H1 (cell line): ENCODE data around the gene RAP1GDS1. TPM values are rescaled to one million over a fixed set of nuclear protein-coding genes. Genes with fewer than 3 reads are reported as not detected.
"Not testable (repeated sequence)": the region's sequence is repeated elsewhere in the genome, so short reads cannot be mapped to it uniquely, and the experiment has no call there.

Experiments
- CTCF ChIA-PET: fragments of 300-600 bp; sonication (Branson Sonifier 250); formaldehyde crosslinking; loops from one replicate; lab custom pipeline; 2021; ENCODE audit not compliant: partially characterized antibody; lab: Charles Lee
- POLR2A ChIA-PET: fragments of 300-600 bp; sonication (Branson Sonifier 250); formaldehyde crosslinking; loops from one replicate; lab custom pipeline; 2021; ENCODE audit warnings: inconsistent platforms; ENCODE audit not compliant: partially characterized antibody; lab: Charles Lee
- DNase-seq, 2 experiments: peaks; one replicate each; pipeline versions ENCODE4 v3.0.0 to v3.0.0-alpha.2; 2010 to 2022; ENCODE audit warnings: low spot score in 2 of 2, low read depth in 1 of 2, mixed read lengths in 1 of 2
- FAIRE-seq: peaks from 2 replicates; lab custom pipeline; 2011; peaks lifted over from hg19 to GRCh38; lab: Jason Lieb, UNC
- H2AFZ ChIP-seq: 2 replicates; pipeline ENCODE4 v1.8.1; 2012; ENCODE audit warnings: low read length, inconsistent platforms
- H2AK5ac ChIP-seq: 2 replicates; pipeline ENCODE4 v1.6.1; 2013; ENCODE audit warnings: low read depth, low read length
- H2BK120ac ChIP-seq: replicated peaks from 2 replicates; pipeline ENCODE3; 2013; ENCODE audit warnings: low read depth, low read length, inconsistent platforms
- H2BK12ac ChIP-seq: 2 replicates; pipeline ENCODE4 v1.6.1; 2013; ENCODE audit warnings: low read depth, low read length
- H2BK15ac ChIP-seq: 2 replicates; pipeline ENCODE4 v1.6.1; 2013; ENCODE audit warnings: low read length
- H2BK20ac ChIP-seq: 2 replicates; pipeline ENCODE4 v1.6.1; 2013; ENCODE audit warnings: low read length
- H2BK5ac ChIP-seq: 2 replicates; pipeline ENCODE4 v1.6.1; 2013; ENCODE audit warnings: low read depth, low read length
- H3K14ac ChIP-seq: 2 replicates; pipeline ENCODE4 v1.6.1; 2013; ENCODE audit warnings: inconsistent platforms; ENCODE audit not compliant: insufficient read length
- H3K18ac ChIP-seq: 2 replicates; pipeline ENCODE4 v1.6.1; 2013; ENCODE audit warnings: low read length; ENCODE audit errors: extremely low read depth
- H3K23ac ChIP-seq: 2 replicates; pipeline ENCODE4 v1.6.1; 2013; ENCODE audit warnings: inconsistent platforms; ENCODE audit not compliant: insufficient read length
- H3K23me2 ChIP-seq: 2 replicates; pipeline ENCODE4 v1.6.1; 2013; ENCODE audit warnings: low read depth, low read length
- H3K27ac ChIP-seq: 2 replicates; pipeline ENCODE4 v1.6.1; 2011; ENCODE audit warnings: low read depth, low read length, inconsistent platforms
- H3K27me3 ChIP-seq, 4 experiments: replicated peaks in 1 of 4; 1 replicate in 1 of 4; 2 replicates in 3 of 4; pipeline versions ENCODE4 v1.6.1 to v1.8.1; 2011 to 2013; ENCODE audit warnings: low read length in 3 of 4, mild to moderate bottlenecking in 3 of 4, inconsistent platforms in 2 of 4, mixed read lengths in 2 of 4, moderate library complexity in 1 of 4; ENCODE audit not compliant: control insufficient read depth in 3 of 4, insufficient read depth in 3 of 4; ENCODE audit errors: extremely low read depth in 1 of 4
- H3K36me3 ChIP-seq, 4 experiments: 2 replicates each; pipeline versions ENCODE4 v1.6.1 to v1.8.1; 2011 to 2013; ENCODE audit warnings: mild to moderate bottlenecking in 4 of 4, low read length in 3 of 4, moderate library complexity in 2 of 4, control low read depth in 1 of 4, inconsistent platforms in 1 of 4; ENCODE audit not compliant: insufficient read depth in 4 of 4, control insufficient read depth in 2 of 4
- H3K4ac ChIP-seq: replicated peaks from 2 replicates; pipeline ENCODE3; 2013; ENCODE audit warnings: low read length, low read depth, mixed read lengths, inconsistent platforms; ENCODE audit not compliant: insufficient read length
- H3K4me1 ChIP-seq, 4 experiments: replicated peaks in 1 of 4; 1 replicate in 1 of 4; 2 replicates in 3 of 4; pipeline versions ENCODE4 v1.6.1 to v1.8.1; 2011 to 2013; ENCODE audit warnings: low read length in 3 of 4, inconsistent platforms in 2 of 4, mixed read lengths in 1 of 4; ENCODE audit not compliant: insufficient read depth in 4 of 4, control insufficient read depth in 3 of 4
- H3K4me2 ChIP-seq, 2 experiments: 2 replicates each; pipeline versions ENCODE4 v1.6.1 to v1.8.1; 2011 to 2013; ENCODE audit warnings: low read depth in 2 of 2, low read length in 2 of 2, control low read depth in 1 of 2, inconsistent platforms in 1 of 2, mild to moderate bottlenecking in 1 of 2; ENCODE audit not compliant: insufficient read depth in 1 of 2
- H3K4me3 ChIP-seq, 4 experiments: fragments of 200-600, 300-600 bp in 1 of 4; sonication (generic), shearing (Covaris generic), sonication (Bioruptor Twin) in 1 of 4; 2 replicates each; pipeline versions ENCODE4 v1.5.1 to v1.8.1; 2011 to 2016; ENCODE audit warnings: low read length in 4 of 4, low read depth in 3 of 4, control low read depth in 2 of 4, inconsistent platforms in 2 of 4, mild to moderate bottlenecking in 2 of 4, mixed read lengths in 1 of 4, moderate library complexity in 1 of 4; ENCODE audit not compliant: insufficient read depth in 2 of 4; ENCODE audit errors: extremely low read depth in 1 of 4
- H3K56ac ChIP-seq: replicated peaks from 2 replicates; pipeline ENCODE3; 2013; ENCODE audit warnings: low read depth, mild to moderate bottlenecking, mixed read lengths, low read length, inconsistent platforms; ENCODE audit not compliant: insufficient read length
- H3K79me1 ChIP-seq: 2 replicates; pipeline ENCODE4 v1.6.1; 2013; ENCODE audit warnings: low read depth, low read length, control low read depth
- H3K79me2 ChIP-seq, 2 experiments: 2 replicates each; pipeline versions ENCODE4 v1.6.1 to v1.8.1; 2012 to 2013; ENCODE audit warnings: low read length in 2 of 2, mild to moderate bottlenecking in 2 of 2, inconsistent platforms in 1 of 2; ENCODE audit not compliant: insufficient read depth in 2 of 2, control insufficient read depth in 1 of 2
- H3K9ac ChIP-seq, 4 experiments: replicated peaks in 1 of 4; 1 replicate in 1 of 4; 2 replicates in 3 of 4; pipeline versions ENCODE4 v1.6.1 to v1.8.1; 2011 to 2013; ENCODE audit warnings: low read depth in 3 of 4, low read length in 3 of 4, control low read depth in 2 of 4, mild to moderate bottlenecking in 2 of 4, moderate library complexity in 2 of 4, inconsistent platforms in 1 of 4; ENCODE audit errors: extremely low read depth in 1 of 4
- H3K9me3 ChIP-seq, 2 experiments: 2 replicates each; pipeline versions ENCODE4 v1.6.1 to v1.8.1; 2012 to 2013; ENCODE audit warnings: mild to moderate bottlenecking in 2 of 2, moderate library complexity in 2 of 2, control low read depth in 1 of 2, inconsistent platforms in 1 of 2, low read depth in 1 of 2, low read length in 1 of 2, mixed read lengths in 1 of 2; ENCODE audit not compliant: insufficient read depth in 2 of 2
- H4K20me1 ChIP-seq, 2 experiments: replicated peaks in 1 of 2; 2 replicates each; pipeline versions ENCODE3 to v1.8.1; 2011 to 2013; ENCODE audit warnings: inconsistent platforms in 2 of 2, low read length in 2 of 2, mild to moderate bottlenecking in 1 of 2; ENCODE audit not compliant: insufficient read depth in 2 of 2, control insufficient read depth in 1 of 2
- H4K5ac ChIP-seq: 2 replicates; pipeline ENCODE4 v1.6.1; 2013; ENCODE audit warnings: low read length, low read depth, mixed read lengths, inconsistent platforms; ENCODE audit not compliant: insufficient read length
- H4K8ac ChIP-seq: 2 replicates; pipeline ENCODE4 v1.8.0; 2013; ENCODE audit warnings: mild to moderate bottlenecking, moderate library complexity, low read length, inconsistent platforms; ENCODE audit not compliant: insufficient read depth; ENCODE audit errors: extremely low read depth
- H4K91ac ChIP-seq: replicated peaks from 2 replicates; pipeline ENCODE3; 2013; ENCODE audit warnings: low read length, mixed read lengths, inconsistent platforms; ENCODE audit not compliant: insufficient read length
- WGBS, 2 experiments: shearing (Covaris generic) in 1 of 2; methylation state at CpG; one replicate each; pipeline versions ENCODE4 v1.1.6 to v1.1.7; 2013 to 2015; ENCODE audit warnings: low lambda C conversion rate in 2 of 2, mixed read lengths in 2 of 2, inconsistent platforms in 1 of 2, low coverage in 1 of 2, missing lambda C conversion rate in 1 of 2; ENCODE audit not compliant: insufficient replicate concordance in 2 of 2, insufficient coverage in 1 of 2, insufficient read length in 1 of 2; ENCODE audit errors: extremely low coverage in 1 of 2, missing lambda C conversion rate in 1 of 2; 5-methylcytosine and 5-hydroxymethylcytosine counted together
- polyA plus RNA-seq, 7 experiments: library from polyadenylated mRNA; depleted of rRNA in 3 of 7; stranded (reverse) in 5 of 7; unstranded in 2 of 7; fragments of >200 nt in 5 of 7; fragments of 200-250 nt in 2 of 7; gene quantifications; 1 replicate in 5 of 7; 2 replicates in 1 of 7; 4 replicates in 1 of 7; pipeline versions ENCODE4 v1.2.1 to v1.2.3, GENCODE V29; 2011 to 2013; ENCODE audit warnings: missing spikeins in 2 of 7, mixed read lengths in 2 of 7
- total RNA-seq: library from RNA; stranded (reverse); fragmentation: NEBNext Ultra II Directional; extraction: Animal tissue kit (Norgen Biotek cat#: 25700); gene quantifications from 2 replicates; pipeline ENCODE4 v1.2.1, GENCODE V29; 2021

The RAP1GDS1 gene
- total and polyA plus RNA-seq, 2 of the 8 experiments (the other 6 are each of a cell fraction or from before 2014, with no cell fraction given), result 12.8 to 31.9 TPM

- H3K56ac ChIP-seq, H3K23me2 ChIP-seq, FAIRE-seq, H3K18ac ChIP-seq, H3K36me3 ChIP-seq, H3K4me3 ChIP-seq, POLR2A ChIA-PET, H2AK5ac ChIP-seq, H3K14ac ChIP-seq, H4K91ac ChIP-seq, H3K9ac ChIP-seq, H4K5ac ChIP-seq, H3K4me1 ChIP-seq, H2BK120ac ChIP-seq, H3K79me1 ChIP-seq, H4K8ac ChIP-seq, H2BK5ac ChIP-seq, H3K23ac ChIP-seq, H3K79me2 ChIP-seq, H2BK20ac ChIP-seq, H3K27ac ChIP-seq, H3K4me2 ChIP-seq, H3K4ac ChIP-seq, H2AFZ ChIP-seq, H2BK15ac ChIP-seq, H3K9me3 ChIP-seq, DNase-seq, H2BK12ac ChIP-seq, H4K20me1 ChIP-seq, H3K27me3 ChIP-seq: not testable (repeated sequence)
- CTCF ChIA-PET, result interaction anchor here (1.4 to 2.5 kb wide), 3 partner anchors 12 to 36 kb away, joined by 3 to 13 read pairs (median 8); no protein-coding TSS in a partner anchor
- whole genome bisulfite sequencing, 2 experiments, result 78% methylated on average over 2 of the region's 2 CpGs; no CpG with 5 or more reads in 1 of the 2 experiments
Observed at GRCh38 chr4:98479590-98479989, 218.4 kb downstream of the RAP1GDS1 start.
